ENCODE data around the gene NUP62.
A peak's percentile ranks its signal among the peaks of the same experiment; 100 is the strongest.

The NUP62 gene

GRCh38 chr19:49884109-49884508 is 45.2 kb downstream of the NUP62 start:
- no peak overlapping the region for H3K27ac ChIP-seq (ENCODE audit: low read depth, low read length)
- peaks cover 4% of the 10 kb centered on the region for H3K4me1 ChIP-seq (ENCODE audit: insufficient read depth, low read length)
- peaks cover 57% of the 10 kb centered on the region for H3K36me3 ChIP-seq (ENCODE audit: insufficient read depth, low read length)
- H3K4me3 ChIP-seq (ENCODE audit: low read depth in 1 of 2, low read length in 2 of 2): no peak overlapping the region
- H3K9ac ChIP-seq (ENCODE audit: low read length): no peak overlapping the region
- H3K27me3 ChIP-seq (ENCODE audit: control insufficient read depth in 1 of 2, insufficient read depth in 2 of 2, low read length in 2 of 2): no peaks in the 10 kb centered on the region
- no peaks in the 10 kb centered on the region for H3K9me3 ChIP-seq (ENCODE audit: low read length)

- peaks cover 13% of the 10 kb centered on the region for H3K4me1 ChIP-seq (ENCODE audit: insufficient read depth, low read length)
- H3K9ac ChIP-seq (ENCODE audit: low read length): no peak overlapping the region
- H3K27me3 ChIP-seq (ENCODE audit: control insufficient read depth in 1 of 2, insufficient read depth in 2 of 2, low read length in 2 of 2): no peaks in the 10 kb centered on the region
- H3K36me3 ChIP-seq (ENCODE audit: insufficient read depth, low read length): peaks cover 64% of the 10 kb centered on the region
- no peak overlapping the region for H3K27ac ChIP-seq (ENCODE audit: low read depth, low read length)
- no peak overlapping the region for H3K4me3 ChIP-seq (ENCODE audit: low read depth in 1 of 2, low read length in 2 of 2)
- H3K9me3 ChIP-seq (ENCODE audit: low read length): no peaks in the 10 kb centered on the region
Observed at GRCh38 chr19:49883094-49883493, 46.2 kb downstream of the NUP62 start.

GRCh38 chr19:49882643-49883042 is 46.7 kb downstream of the NUP62 start:
- H3K4me3 ChIP-seq (ENCODE audit: low read depth in 1 of 2, low read length in 2 of 2): no peak overlapping the region
- no peak overlapping the region for H3K27ac ChIP-seq (ENCODE audit: low read depth, low read length)
- no peaks in the 10 kb centered on the region for H3K9me3 ChIP-seq (ENCODE audit: low read length)
- H3K4me1 ChIP-seq (ENCODE audit: insufficient read depth, low read length): peaks cover 13% of the 10 kb centered on the region
- no peaks in the 10 kb centered on the region for H3K27me3 ChIP-seq (ENCODE audit: control insufficient read depth in 1 of 2, insufficient read depth in 2 of 2, low read length in 2 of 2)
- H3K9ac ChIP-seq (ENCODE audit: low read length): no peak overlapping the region
- peaks cover 64% of the 10 kb centered on the region for H3K36me3 ChIP-seq (ENCODE audit: insufficient read depth, low read length)

- H3K4me3 ChIP-seq (ENCODE audit: low read depth in 1 of 2, low read length in 2 of 2): no peak overlapping the region
- H3K9ac ChIP-seq (ENCODE audit: low read length): no peak overlapping the region
- H3K27me3 ChIP-seq (ENCODE audit: control insufficient read depth in 1 of 2, insufficient read depth in 2 of 2, low read length in 2 of 2): no peaks in the 10 kb centered on the region
- peaks cover 13% of the 10 kb centered on the region for H3K4me1 ChIP-seq (ENCODE audit: insufficient read depth, low read length)
- H3K27ac ChIP-seq (ENCODE audit: low read depth, low read length): no peak overlapping the region
- no peaks in the 10 kb centered on the region for H3K9me3 ChIP-seq (ENCODE audit: low read length)
- peaks cover 64% of the 10 kb centered on the region for H3K36me3 ChIP-seq (ENCODE audit: insufficient read depth, low read length)
Observed at GRCh38 chr19:49881672-49882394, 47.5 kb downstream of the NUP62 start.

- Histone ChIP-seq H3K9ac (ENCODE audit: low read length) (no peak overlapping the region), H3K27me3 (ENCODE audit: control insufficient read depth in 1 of 2, insufficient read depth in 2 of 2, low read length in 2 of 2) (no peaks in the 10 kb centered on the region), H3K4me3 (ENCODE audit: low read depth in 1 of 2, low read length in 2 of 2) (no peak overlapping the region), H3K27ac (ENCODE audit: low read depth, low read length) (no peak overlapping the region), H3K9me3 (ENCODE audit: low read length) (no peaks in the 10 kb centered on the region), H3K4me1 (ENCODE audit: insufficient read depth, low read length) (peaks cover 13% of the 10 kb centered on the region), H3K36me3 (ENCODE audit: insufficient read depth, low read length) (peaks cover 64% of the 10 kb centered on the region)
Observed at GRCh38 chr19:49881186-49881585, 48.1 kb downstream of the NUP62 start.

- Histone ChIP-seq H3K27me3 (ENCODE audit: control insufficient read depth in 1 of 2, insufficient read depth in 2 of 2, low read length in 2 of 2) (no peaks in the 10 kb centered on the region), H3K36me3 (ENCODE audit: insufficient read depth, low read length) (peaks cover 64% of the 10 kb centered on the region), H3K27ac (ENCODE audit: low read depth, low read length) (no peak overlapping the region), H3K4me1 (ENCODE audit: insufficient read depth, low read length) (peaks cover 17% of the 10 kb centered on the region), H3K9ac (ENCODE audit: low read length) (no peak overlapping the region), H3K9me3 (ENCODE audit: low read length) (no peaks in the 10 kb centered on the region), H3K4me3 (ENCODE audit: low read depth in 1 of 2, low read length in 2 of 2) (no peak overlapping the region)
Observed at GRCh38 chr19:49880162-49880869, 49.0 kb downstream of the NUP62 start.

GRCh38 chr19:49879243-49879963 is 49.9 kb downstream of the NUP62 start:
- peaks cover 59% of the 10 kb centered on the region for H3K36me3 ChIP-seq (ENCODE audit: insufficient read depth, low read length)
- H3K9me3 ChIP-seq (ENCODE audit: low read length): no peaks in the 10 kb centered on the region
- H3K4me1 ChIP-seq (ENCODE audit: insufficient read depth, low read length): peaks cover 19% of the 10 kb centered on the region
- H3K4me3 ChIP-seq (ENCODE audit: low read depth in 1 of 2, low read length in 2 of 2): no peak overlapping the region
- H3K9ac ChIP-seq (ENCODE audit: low read length): no peak overlapping the region
- H3K27ac ChIP-seq (ENCODE audit: low read depth, low read length): no peak overlapping the region
- H3K27me3 ChIP-seq (ENCODE audit: control insufficient read depth in 1 of 2, insufficient read depth in 2 of 2, low read length in 2 of 2): no peaks in the 10 kb centered on the region

- H3K27ac ChIP-seq (ENCODE audit: low read depth, low read length): peak overlapping the region; percentile 99
- peak overlapping the region in 1 of 2 donors; percentile 94 for H3K4me3 ChIP-seq (ENCODE audit: low read depth in 1 of 2, low read length in 2 of 2)
- H3K9ac ChIP-seq (ENCODE audit: low read length): no peak overlapping the region
- no peaks in the 10 kb centered on the region for H3K27me3 ChIP-seq (ENCODE audit: control insufficient read depth in 1 of 2, insufficient read depth in 2 of 2, low read length in 2 of 2)
- H3K9me3 ChIP-seq (ENCODE audit: low read length): no peaks in the 10 kb centered on the region
- peaks cover 57% of the 10 kb centered on the region for H3K36me3 ChIP-seq (ENCODE audit: insufficient read depth, low read length)
- peaks cover 19% of the 10 kb centered on the region for H3K4me1 ChIP-seq (ENCODE audit: insufficient read depth, low read length)
Observed at GRCh38 chr19:49878744-49879070, 50.6 kb downstream of the NUP62 start.

- Histone ChIP-seq H3K9me3 (ENCODE audit: low read length) (no peaks in the 10 kb centered on the region), H3K9ac (ENCODE audit: low read length) (peak overlapping the region; percentile 94), H3K27ac (ENCODE audit: low read depth, low read length) (peak overlapping the region; percentile 99), H3K4me3 (ENCODE audit: low read depth in 1 of 2, low read length in 2 of 2) (peak overlapping the region; percentile 51 to 94), H3K4me1 (ENCODE audit: insufficient read depth, low read length) (peaks cover 19% of the 10 kb centered on the region), H3K27me3 (ENCODE audit: control insufficient read depth in 1 of 2, insufficient read depth in 2 of 2, low read length in 2 of 2) (no peaks in the 10 kb centered on the region), H3K36me3 (ENCODE audit: insufficient read depth, low read length) (peaks cover 51% of the 10 kb centered on the region)
Observed at GRCh38 chr19:49877879-49878743, 51.2 kb downstream of the NUP62 start.

- H3K4me3 ChIP-seq (ENCODE audit: low read depth in 1 of 2, low read length in 2 of 2): peak within 1 kb of the TSS; percentile 54 to 94
- no peaks in the 10 kb centered on the region for H3K27me3 ChIP-seq (ENCODE audit: control insufficient read depth in 1 of 2, insufficient read depth in 2 of 2, low read length in 2 of 2)
- peak within 1 kb of the TSS; percentile 99 for H3K27ac ChIP-seq (ENCODE audit: low read depth, low read length)
- H3K9ac ChIP-seq (ENCODE audit: low read length): peak within 1 kb of the TSS; percentile 94
- peaks cover 19% of the 10 kb centered on the region for H3K4me1 ChIP-seq (ENCODE audit: insufficient read depth, low read length)
- no peaks in the 10 kb centered on the region for H3K9me3 ChIP-seq (ENCODE audit: low read length)
- peaks cover 45% of the 10 kb centered on the region for H3K36me3 ChIP-seq (ENCODE audit: insufficient read depth, low read length)
Observed at GRCh38 chr19:49877020-49877878, 52.1 kb downstream of the NUP62 start, which contains the start of the genes AKT1S1 and TBC1D17. Gene AKT1S1, minus strand, starts transcription at chr19:49877355. Its CDS starts 4,060 bp downstream, at chr19:49873295. Gene TBC1D17, plus strand, starts transcription at chr19:49877702. Its CDS starts 22 bp downstream, at chr19:49877724.
